Germinal center (tissue), 1 donor: ENCODE results near the gene NDFIP2.
A peak's percentile ranks its signal among the peaks of the same experiment; 100 is the strongest.

Experiments
- DNase-seq: peaks from one replicate; pipeline ENCODE4 v3.0.0; 2012; ENCODE audit warnings: mixed read lengths, low spot score

The NDFIP2 gene

GRCh38 chr13:79459906-79460305, 21.0 kb upstream of the NDFIP2 start:
- no peak for DNase-seq

- DNase-seq: no peak
Measured at GRCh38 chr13:79462895-79463294, 18.1 kb upstream of the NDFIP2 start.

GRCh38 chr13:79463604-79464003, 17.4 kb upstream of the NDFIP2 start:
- DNase-seq: no peak

- no peak for DNase-seq
Measured at GRCh38 chr13:79466872-79467271, 14.1 kb upstream of the NDFIP2 start.

- DNase-seq: no peak
Measured at GRCh38 chr13:79468402-79468801, 12.6 kb upstream of the NDFIP2 start.

GRCh38 chr13:79468819-79469218, 12.1 kb upstream of the NDFIP2 start:
- DNase-seq: no peak

- DNase-seq: no peak
Measured at GRCh38 chr13:79469608-79470007, 11.3 kb upstream of the NDFIP2 start.

GRCh38 chr13:79470666-79471065, 10.3 kb upstream of the NDFIP2 start:
- DNase-seq: no peak

- DNase-seq: no peak
Measured at GRCh38 chr13:79475569-79475968, 5.4 kb upstream of the NDFIP2 start.

GRCh38 chr13:79477968-79478367, 3.0 kb upstream of the NDFIP2 start:
- DNase-seq: no peak

- DNase-seq: no peak
Measured at GRCh38 chr13:79479882-79480281, 1.1 kb upstream of the NDFIP2 start.

- DNase-seq: peak; percentile 5
Measured at GRCh38 chr13:79481685-79482052, 714 bp downstream of the NDFIP2 start.

- no peak for DNase-seq
Measured at GRCh38 chr13:79482281-79482970, 1.5 kb downstream of the NDFIP2 start.

- no peak for DNase-seq
Measured at GRCh38 chr13:79483086-79483706, 2.2 kb downstream of the NDFIP2 start.

GRCh38 chr13:79485014-79485811, 4.3 kb downstream of the NDFIP2 start:
- no peak for DNase-seq

- no peak for DNase-seq
Measured at GRCh38 chr13:79486433-79487188, 5.7 kb downstream of the NDFIP2 start.

GRCh38 chr13:79490326-79490725, 9.4 kb downstream of the NDFIP2 start:
- DNase-seq: no peak

- no peak for DNase-seq
Measured at GRCh38 chr13:79490824-79491223, 9.9 kb downstream of the NDFIP2 start.

GRCh38 chr13:79491715-79492114, 10.8 kb downstream of the NDFIP2 start:
- DNase-seq: no peak

- DNase-seq: no peak
Measured at GRCh38 chr13:79492313-79492798, 11.4 kb downstream of the NDFIP2 start.

- DNase-seq: no peak
Measured at GRCh38 chr13:79492918-79493594, 12.1 kb downstream of the NDFIP2 start.

GRCh38 chr13:79496188-79496587, 15.2 kb downstream of the NDFIP2 start:
- DNase-seq: no peak
